ENCODE results near the gene ARHGAP5.

DNA sequence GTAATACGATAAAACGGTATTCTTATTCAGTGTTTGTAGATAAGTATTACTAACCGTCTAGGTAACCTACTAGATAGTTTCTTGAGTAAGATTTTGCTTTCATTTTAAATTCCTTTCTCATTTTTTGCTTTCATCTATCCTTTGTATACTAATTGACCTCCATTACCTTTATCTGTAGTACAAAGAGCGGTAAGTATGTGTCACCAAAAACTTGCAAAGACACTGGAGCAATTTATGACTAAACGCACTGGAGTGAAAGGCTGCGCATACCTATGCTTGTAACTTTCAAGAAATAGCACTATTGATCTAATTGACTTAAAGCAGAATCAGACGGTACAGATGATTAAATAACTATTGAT lies 1.7 kb downstream of the ARHGAP5 start:
- TF ChIP-seq, protein P1, sequence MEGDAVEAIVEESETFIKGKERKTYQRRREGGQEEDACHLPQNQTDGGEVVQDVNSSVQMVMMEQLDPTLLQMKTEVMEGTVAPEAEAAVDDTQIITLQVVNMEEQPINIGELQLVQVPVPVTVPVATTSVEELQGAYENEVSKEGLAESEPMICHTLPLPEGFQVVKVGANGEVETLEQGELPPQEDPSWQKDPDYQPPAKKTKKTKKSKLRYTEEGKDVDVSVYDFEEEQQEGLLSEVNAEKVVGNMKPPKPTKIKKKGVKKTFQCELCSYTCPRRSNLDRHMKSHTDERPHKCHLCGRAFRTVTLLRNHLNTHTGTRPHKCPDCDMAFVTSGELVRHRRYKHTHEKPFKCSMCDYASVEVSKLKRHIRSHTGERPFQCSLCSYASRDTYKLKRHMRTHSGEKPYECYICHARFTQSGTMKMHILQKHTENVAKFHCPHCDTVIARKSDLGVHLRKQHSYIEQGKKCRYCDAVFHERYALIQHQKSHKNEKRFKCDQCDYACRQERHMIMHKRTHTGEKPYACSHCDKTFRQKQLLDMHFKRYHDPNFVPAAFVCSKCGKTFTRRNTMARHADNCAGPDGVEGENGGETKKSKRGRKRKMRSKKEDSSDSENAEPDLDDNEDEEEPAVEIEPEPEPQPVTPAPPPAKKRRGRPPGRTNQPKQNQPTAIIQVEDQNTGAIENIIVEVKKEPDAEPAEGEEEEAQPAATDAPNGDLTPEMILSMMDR (IDR thresholded peaks at IDR 0.05; ENCODE audit: low read length) = no peak
- TF ChIP-seq EZH2 (IDR thresholded peaks at IDR 0.05; ENCODE audit: borderline replicate concordance, low read length) = no peak

Measured in OCI-LY1 (cell line).